Stimulated activated CD8-positive, alpha-beta memory T cell treated with anti-CD3 and anti-CD28 coated beads, Interleukin-7, amount 100 ng/mL, for 4 hours (primary cell): ENCODE measurements around the gene NAA16.
"Not testable (repeated sequence)": the region's sequence is repeated elsewhere in the genome, so short reads cannot be mapped to it uniquely, and the experiment has no call there.

Source experiments
- DNase-seq, 2 donors: peaks; one replicate each; pipeline ENCODE4 v3.0.0-alpha.2; 2020; ENCODE audit warnings: low read depth in 2 of 2

NAA16 gene

DNA sequence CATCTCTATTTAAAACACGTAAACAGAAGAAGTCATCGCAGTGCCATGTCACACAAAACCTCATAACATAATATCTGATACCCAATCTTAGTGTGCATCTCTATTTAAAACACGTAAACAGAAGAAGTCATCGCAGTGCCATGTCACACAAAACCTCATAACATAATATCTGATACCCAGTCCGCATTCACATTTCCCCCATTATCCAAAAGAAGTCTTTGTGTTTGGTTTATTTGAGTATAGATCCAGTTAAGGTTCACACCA, 45.2 kb downstream of the NAA16 start:
- DNase-seq, result not testable (repeated sequence)

DNA sequence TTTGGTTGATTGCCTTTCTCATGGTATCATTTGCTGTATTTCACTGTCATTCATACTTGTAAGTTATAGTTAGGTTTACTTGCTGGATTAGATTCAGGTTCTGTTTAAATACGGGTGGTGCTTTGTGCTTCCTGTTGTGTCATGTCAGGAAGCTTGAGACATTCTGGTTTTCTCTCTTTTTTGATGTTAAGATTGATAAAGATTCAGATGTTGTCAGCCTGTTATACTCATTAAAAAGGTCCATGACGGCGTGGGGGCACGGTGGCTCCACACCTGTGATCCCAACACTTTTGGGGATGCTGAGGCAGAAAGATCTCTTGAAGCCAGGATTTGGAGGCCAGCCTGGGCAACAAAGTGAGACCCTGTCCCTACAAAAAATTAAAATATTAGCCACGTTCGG, 45.7 kb downstream of the NAA16 start:
- no peak for DNase-seq

DNA sequence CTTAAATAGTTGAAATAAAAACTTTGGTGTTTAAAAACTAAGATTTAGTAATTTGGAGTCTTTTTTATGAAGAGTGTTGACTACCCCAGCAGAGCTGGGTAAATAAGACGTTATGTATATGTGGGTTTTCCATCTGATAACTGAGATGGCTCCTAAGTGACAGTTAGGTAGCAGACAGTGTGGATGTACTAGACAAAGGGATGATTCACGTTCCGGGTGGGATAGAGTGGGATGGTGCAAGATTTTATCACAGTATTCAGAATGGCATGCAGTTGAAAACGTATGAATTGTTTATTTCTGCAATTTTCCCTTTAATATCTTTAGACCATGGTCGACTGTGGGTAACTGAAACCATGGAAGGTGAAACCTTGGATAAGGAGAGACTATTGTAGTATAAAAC, 50.4 kb downstream of the NAA16 start:
- DNase-seq, result no peak

DNA sequence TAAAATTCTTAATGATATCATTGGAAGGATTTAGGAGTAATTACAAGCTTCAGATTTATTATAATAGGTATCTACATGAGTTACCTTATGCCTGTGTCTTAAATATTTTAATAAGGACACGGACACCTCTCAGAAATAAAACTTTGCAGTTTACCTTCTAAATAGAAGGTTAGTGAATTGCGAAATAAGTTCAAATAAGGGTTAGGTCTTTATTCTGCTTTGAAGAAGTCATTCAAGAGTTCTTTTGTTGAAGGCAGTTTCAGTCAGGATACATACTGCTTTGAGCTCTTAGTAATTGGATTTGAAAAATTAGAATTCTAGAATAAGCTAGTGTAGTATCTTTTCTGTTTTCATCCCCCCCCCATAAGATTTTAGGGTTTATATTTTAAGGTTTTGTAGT, 53.0 kb downstream of the NAA16 start:
- no peak for DNase-seq

DNA sequence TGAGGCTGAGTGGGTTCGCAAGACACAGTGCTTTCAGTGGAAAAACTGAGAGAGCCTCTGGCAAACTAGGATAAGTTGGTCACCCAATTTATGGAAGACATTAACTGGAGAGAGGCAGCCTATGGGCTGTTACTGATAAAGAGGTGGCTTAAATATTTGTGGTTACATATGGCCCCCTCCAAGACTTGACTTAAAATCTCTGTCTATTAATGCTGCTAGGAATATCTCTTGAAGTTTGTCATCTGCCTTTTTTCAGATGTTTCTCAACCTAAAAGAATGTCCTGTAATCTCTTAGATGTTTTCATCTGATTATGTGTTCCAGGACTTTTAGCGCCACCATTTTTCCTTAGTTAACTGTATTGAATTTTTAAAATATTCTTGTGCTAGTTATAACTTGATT, 54.6 kb downstream of the NAA16 start:
- no peak for DNase-seq

DNA sequence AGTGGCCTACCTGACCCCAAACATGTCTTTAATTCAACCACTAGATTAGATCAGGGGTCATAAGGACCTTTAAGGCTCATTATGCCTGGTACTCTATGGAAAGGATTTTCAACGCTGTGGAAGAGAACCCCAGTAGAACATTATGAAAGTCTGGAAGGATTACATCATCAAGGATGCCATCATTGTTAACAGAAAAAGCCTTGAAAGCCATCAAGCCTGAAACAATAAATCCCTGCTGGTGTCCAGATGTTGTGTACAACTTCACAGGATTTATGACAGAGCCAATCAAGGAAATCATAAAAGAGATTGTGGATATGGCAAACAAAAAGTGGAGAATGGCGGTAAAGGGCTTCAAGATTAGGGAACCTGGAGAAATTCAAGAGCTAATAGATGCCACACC, 59.7 kb downstream of the NAA16 start:
- DNase-seq, result no peak

DNA sequence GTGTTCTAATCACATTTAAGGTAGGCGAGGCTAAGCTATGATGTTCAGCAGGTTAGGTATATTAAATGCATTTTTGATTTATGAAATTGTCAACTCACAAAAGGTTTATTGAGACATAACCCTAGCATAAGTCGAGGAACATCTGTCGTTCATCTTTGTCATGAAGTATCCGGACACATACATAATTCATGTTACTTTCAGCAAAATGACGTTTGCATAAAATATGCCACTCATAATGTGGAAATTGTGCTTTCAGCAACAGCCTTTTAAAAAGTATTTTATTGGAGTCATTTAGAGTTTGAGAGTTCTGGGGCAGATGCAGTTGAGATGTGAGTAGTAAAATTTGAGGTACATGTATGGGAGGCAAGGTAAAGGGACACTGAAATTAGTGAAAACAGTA, 66.4 kb downstream of the NAA16 start:
- DNase-seq, result no peak

DNA sequence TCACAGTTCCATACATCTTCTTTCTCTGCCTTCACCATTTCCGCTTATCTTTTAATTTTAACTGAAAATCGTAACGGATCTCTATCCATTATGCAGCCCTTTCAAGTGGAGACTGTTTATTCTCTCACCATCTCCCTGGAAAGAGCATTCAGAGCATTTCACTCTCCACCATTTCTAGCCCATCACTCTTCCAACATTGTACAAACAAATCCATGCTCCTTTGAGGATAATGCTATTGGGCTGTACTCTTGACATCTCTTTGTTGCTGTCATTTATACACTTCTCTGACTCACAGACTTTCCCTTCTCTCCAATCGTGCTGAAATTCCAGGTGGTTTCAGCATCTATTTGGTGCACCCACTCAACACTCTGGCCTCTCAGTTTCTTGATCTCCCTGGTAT, 71.4 kb downstream of the NAA16 start:
- no peak for DNase-seq

DNA sequence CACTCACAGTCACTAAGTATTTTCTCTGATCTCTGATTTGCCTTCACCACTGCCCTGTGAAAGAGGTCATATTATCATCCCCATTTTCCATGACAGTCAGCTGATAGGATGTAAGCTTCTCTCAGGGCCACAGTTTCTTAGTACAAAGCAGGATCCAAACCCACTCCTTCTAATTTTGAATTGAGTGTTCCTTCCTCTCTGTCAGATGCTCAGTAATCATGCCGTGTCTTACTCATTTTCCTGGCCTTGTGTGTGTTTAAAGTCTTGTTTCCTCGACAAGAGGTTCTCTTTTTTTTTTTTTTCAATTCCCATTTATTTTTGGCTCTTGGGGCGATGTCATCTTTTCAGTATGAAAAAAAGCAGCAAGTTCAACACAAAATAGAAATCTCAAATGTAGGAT, 72.3 kb downstream of the NAA16 start:
- DNase-seq, result no peak

DNA sequence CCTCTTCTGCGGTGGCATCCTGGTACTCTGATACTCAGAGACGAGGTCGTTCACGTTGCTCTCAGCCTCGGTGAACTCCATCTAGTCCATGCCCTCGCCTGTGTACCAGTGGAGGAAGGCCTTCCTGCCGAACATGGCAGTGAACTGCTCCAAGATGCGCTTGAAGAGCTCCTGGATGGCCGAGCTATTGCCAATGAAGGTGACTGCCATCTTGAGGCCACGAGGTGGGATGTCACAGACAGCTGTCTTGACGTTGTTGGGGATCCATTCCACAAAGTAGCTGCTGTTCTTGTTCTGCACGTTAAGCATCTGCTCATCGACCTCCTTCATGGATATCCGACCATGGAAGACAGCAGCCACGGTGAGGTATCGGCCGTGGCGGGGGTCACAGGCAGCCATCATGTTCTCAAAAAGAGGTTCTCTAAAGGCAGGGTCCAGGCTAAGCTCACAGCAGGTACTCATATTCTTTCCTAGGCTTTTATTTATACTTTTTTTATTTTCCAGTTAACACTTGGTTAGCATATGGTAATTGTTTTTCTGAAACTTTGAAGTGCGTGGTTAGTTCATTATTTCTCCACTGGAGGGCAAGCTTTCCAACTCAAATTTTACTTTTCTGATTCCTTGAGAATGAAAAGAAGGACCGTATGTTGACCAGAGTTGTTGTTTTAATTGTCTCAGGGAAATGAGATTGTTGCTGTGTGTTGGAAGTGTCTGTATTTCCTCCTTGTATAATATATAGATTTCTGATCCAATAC, 73.9 kb downstream of the NAA16 start:
- no peak for DNase-seq

DNA sequence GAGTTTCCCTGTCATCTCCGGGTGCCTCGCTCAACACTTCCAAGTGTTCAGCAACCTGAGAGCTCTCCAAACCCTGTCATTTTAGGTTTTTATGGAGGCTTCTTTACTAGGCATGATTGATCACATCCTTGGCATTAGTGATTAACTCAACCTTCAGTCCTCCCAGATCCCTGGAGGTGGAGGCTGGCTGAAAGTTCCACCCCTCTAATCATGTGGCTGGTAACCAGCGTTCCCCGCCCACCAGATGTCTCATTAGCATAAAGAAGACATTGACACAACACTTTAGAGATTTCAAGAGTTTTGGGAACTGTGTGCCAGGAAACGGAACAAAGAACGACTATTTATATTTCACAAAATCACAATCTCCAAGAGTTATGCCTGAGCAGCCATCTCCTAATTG, 75.1 kb downstream of the NAA16 start:
- no peak for DNase-seq

DNA sequence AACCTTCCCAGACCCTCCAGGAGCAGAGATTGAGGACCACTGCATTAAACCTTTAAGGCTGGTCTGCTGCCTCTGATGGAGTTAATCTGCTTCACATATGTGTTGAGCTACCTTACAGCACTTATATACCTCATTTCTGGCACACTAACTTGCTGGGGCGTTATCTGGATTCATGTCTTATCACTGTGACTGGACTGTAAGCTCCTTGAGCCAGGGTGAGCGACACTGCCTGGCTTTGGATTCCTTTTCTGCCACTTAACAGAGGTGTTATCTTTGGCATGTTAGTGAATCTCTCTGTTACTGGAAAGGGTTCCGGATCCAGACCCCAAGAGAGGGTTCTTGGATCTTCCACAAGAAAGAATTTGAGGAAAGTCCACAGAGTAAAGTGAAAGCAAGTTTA, 76.5 kb downstream of the NAA16 start:
- no peak for DNase-seq

DNA sequence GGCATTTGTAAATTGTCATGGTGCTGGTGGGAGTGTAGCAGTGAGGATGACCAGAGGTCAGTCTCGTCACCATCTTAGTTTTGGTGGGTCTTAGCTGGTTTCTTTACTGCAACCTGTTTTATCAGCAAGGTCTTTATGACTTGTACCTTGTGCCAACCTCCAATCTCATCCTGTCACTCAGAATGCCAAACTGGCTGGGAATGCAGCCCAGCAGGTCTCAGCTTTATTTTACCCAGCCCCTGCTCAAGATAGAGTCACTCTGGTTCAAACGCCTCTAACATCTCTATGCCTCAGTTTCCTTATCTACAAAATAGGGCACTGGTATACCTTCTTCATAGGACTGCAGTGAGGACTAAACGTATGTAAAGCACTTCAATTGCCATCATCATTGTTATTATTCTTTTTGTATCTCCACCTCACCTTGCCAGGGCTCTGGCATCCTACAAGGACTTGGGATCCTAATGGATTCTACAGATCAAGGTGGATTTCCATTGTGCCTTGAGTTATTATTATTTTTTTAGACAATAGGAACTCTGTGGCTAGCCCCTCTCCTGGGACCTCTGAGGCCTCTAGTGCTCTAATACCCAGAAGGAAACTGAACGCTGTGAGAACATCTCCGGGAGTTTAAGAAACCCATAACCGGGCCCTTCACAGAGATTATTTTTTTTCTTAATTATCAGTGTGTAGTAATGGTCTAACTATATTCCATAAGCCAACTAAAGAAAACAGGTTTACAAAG, 77.2 kb downstream of the NAA16 start:
- DNase-seq, result no peak

DNA sequence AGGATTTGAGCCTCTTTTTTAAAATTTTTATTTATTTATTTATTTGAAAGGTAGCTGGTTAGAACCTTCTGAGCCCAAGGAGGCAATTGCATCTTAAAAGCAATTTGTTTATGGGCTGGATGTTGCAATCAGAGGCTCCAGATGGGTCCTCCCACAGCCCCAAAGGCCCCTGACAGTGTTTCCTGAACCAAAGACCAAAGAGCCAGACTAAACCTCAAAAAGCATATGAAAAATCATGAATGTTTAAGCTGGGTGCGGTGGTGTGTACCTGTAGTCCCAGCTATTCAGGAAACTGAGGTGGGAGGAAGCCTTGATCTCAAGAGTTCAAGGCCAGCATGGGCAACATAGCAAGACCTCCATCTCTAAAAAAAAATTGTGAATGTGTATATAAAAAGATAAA, 78.5 kb downstream of the NAA16 start:
- DNase-seq, result no peak

DNA sequence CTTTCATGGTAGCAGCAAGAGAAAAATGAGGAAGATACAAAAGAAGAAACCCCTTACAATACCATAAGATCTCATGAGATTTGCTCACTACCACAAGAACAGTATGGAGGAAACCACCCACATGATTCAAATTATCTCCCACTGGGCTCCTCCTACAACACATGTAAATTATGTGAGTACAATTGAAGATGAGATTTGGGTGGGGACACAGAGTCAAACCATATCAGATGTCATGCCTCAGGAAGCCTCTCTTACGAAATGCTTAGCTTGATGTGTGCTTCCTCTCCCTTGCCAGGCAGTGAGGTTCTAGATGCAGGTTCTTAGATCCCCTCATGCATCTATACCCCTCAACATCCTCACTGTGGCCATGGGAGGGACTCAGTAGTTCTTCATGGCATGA, 83.1 kb downstream of the NAA16 start:
- no peak for DNase-seq

DNA sequence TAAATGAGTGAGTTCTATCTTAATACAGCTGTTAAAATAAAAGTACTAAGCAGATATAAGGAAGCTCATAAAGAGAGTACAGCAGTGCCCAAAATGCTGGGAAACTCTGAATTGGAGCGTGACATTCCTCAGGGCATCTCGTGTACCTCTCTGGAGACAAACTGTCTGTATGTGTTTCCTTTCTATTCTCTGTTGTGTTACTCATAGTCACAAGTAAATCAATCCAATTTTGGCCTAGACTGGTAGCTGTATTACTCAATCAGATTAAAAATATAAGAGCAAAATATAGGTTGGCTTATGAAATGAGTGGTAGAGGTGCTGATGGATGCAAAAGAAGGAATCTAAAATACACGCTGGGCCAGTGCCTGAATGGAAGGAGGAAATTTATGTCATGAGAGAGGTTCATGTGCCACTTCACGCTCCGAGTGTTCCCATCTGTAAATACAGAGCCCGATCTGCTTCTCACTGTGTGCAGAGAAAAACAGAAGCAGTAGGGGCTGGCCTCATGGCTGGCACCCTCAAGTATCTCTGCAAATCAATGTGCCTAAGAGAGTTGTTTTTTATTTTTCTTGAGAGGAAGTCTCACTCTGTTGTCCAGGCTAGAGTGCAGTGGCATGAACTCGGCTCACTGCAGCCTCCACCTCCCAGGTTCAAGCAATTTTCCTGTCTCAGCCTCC, 87.6 kb downstream of the NAA16 start:
- no peak for DNase-seq

DNA sequence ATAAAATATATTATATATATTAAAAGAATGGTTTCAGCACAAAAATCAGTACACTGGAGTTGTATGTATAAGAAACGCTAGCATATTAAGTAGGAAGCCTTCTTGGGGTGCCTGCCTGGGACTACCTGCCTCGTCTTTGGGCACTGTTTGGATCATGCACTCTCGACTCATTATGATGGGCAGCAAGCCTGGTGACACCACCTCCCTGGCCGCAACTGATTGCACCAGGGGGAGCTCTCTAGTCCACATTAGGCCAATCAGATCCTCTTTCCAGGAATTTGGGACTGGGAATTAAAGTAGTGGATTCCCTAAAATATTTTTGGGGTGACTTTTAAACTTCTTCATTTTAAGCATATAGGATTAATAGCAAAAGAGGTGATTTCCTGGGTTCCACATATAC, 90.3 kb downstream of the NAA16 start:
- no peak for DNase-seq

DNA sequence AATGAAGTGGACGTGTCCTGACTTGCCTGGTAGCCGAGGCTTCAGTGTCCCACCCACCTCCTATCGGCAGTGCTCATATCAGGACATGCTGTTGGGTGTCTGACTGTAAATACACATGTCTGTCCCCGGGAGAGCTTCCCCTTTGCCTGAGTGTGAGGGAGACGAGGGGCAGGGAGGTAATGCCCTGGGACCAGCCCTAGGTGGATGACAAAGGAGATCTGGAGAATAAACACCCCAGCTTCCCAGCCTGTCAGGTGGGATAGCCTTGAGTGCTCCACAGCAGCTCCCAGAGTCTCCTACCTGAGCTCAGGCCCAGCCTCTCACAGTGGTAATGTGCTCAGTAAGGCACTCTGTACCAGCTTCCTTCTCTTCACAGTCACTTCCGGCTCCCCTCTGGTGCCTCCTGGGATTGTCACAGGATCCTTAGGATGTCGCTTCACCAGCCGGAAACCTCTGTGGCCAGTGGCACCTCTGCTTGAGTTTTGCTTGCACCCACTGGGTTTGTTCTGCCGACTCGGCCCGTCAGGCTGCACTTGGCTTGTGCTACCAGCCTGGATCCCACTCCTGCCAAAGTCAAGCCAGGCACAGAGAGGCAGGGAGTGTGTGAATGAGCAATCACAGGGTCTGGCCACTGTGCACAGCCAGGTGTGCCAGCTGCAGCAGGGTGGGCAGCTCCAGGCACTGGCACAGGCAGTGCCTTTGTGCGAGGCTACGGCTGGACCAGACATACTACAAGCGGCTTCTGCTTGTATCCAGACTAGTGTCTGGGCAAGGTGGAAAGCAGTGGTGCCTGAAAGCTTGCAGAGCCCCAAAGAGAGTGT, 91.8 kb downstream of the NAA16 start:
- DNase-seq, result no peak

DNA sequence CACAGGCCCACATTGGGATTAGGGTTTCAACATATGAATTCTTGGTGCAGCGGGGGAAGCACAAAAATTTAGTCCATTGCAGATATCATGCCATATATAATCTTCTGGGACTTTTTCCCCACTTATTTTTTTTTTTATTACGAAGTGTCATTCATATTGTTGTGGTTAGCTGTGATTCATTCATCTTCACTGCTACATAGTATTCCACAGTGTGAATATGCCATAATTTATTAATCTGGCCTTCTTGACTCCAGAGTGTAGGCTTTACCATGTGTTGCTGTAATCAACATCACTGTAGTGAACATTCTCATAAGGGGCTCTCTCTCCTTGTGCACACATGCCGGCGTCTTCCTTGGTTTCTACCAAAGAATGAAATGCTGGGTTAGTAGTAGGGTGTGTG, 92.9 kb downstream of the NAA16 start:
- DNase-seq, result no peak

DNA sequence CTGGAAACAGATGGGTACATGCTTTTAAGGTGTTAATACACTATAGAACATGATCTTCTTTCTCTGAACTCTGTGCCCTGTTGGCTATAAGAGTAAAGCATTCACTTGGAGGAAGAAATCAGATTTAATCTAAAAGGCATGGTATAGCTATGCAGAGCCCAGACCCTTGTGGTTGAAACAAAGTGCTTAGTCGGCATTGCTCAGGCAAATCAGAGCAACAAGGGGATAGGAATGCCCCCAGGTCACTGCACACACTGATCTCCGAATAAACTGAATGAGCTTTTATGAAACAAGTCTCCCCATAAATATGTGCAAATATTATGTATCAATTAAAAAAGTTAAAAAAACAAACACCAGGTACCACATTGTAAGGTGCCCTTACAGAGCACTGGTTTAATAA, 94.3 kb downstream of the NAA16 start:
- no peak for DNase-seq

DNA sequence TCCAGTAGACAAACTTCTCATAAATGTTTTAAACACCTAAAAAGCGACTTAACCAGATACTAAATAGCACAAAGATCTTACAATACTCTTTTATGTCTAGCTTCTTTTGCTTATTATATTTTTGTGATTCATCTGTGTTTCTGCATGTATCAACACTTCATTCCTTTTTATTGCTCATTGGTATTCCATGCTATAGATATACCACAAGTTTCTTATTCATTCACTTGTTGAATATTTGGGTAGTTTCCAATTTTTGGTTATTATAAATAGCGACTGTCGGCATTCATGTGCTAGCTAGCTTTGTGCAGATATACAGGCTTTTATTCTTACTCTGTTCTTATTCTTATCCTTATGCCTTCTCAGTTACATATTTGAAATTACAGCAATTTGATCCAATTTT, 96.3 kb downstream of the NAA16 start:
- no peak for DNase-seq

DNA sequence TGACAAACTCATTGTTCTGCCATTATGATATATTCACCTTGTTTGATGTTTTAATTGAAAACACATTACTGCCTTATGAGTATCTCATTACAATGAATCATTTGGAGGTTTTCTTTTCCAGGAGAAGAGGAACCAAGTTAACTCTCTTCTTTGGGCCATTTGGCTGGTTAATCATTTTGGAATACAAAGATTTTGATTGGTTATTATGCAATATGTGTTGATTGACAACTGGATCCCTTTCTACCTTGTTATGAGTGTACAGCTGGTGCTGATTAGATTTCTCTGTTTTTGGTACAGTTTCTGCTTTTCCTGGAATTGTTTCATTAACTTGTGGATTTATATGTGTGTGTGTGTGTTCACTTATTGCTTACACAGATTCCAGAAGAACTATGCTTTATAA, 97.1 kb downstream of the NAA16 start:
- DNase-seq, result no peak

DNA sequence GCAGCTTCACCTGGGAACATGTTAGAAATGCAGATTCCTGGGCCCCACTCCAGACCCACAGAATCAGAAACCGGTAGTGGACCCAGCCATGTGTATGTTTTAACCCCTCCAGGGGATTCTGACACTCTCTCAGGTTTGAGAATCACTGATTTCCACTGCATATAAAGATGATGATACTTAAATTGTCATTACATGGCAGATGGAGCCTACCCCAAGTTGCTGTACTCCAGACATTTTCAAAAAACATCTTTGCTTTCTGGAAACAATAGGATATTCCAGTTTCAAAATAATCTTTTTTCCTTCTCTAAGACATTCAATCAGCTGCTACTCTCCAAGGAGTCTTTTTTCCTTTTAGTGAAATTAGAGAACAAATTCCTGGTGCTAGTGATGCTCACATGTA, 97.7 kb downstream of the NAA16 start:
- no peak for DNase-seq
